GM18907 (cell line): Measurements from ENCODE around the gene TSKU.
"Not testable (repeated sequence)": the region's sequence is repeated elsewhere in the genome, so short reads cannot be mapped to it uniquely, and the experiment has no call there.

Source experiments
- ATAC-seq: cut with Tn5 transposase; IDR thresholded peaks from one replicate; pipeline ENCODE4 v1.9.1; 2021; ENCODE audit warnings: mild to moderate bottlenecking, moderate library complexity; ENCODE audit not compliant: unreplicated experiment

TSKU gene

GRCh38 chr11:76800466-76801200 is 17.5 kb downstream of the TSKU start:
- ATAC-seq = no peak

- no peak for ATAC-seq
These were observed 18.1 kb downstream of the TSKU start for GRCh38 chr11:76801225-76801624.

- no peak for ATAC-seq
These were observed 18.6 kb downstream of the TSKU start for GRCh38 chr11:76801736-76802135.

GRCh38 chr11:76802151-76802550 is 19.0 kb downstream of the TSKU start:
- no peak for ATAC-seq

- ATAC-seq = no peak
These were observed 19.5 kb downstream of the TSKU start for GRCh38 chr11:76802621-76803020.

- ATAC-seq = no peak
These were observed 19.9 kb downstream of the TSKU start for GRCh38 chr11:76803023-76803422.

- ATAC-seq = no peak
These were observed 20.9 kb downstream of the TSKU start for GRCh38 chr11:76803811-76804600.

GRCh38 chr11:76805206-76805913 is 22.2 kb downstream of the TSKU start:
- ATAC-seq = no peak

GRCh38 chr11:76806131-76806530 is 23.0 kb downstream of the TSKU start:
- ATAC-seq = no peak

- ATAC-seq = no peak
These were observed 23.6 kb downstream of the TSKU start for GRCh38 chr11:76806608-76807205.

GRCh38 chr11:76807206-76807875 is 24.2 kb downstream of the TSKU start:
- no peak for ATAC-seq

- ATAC-seq = no peak
These were observed 25.0 kb downstream of the TSKU start for GRCh38 chr11:76808171-76808570.

- ATAC-seq = no peak
These were observed 25.8 kb downstream of the TSKU start for GRCh38 chr11:76808996-76809395.

- no peak for ATAC-seq
These were observed 27.1 kb downstream of the TSKU start for GRCh38 chr11:76810151-76810853.

GRCh38 chr11:76811259-76811658 is 28.1 kb downstream of the TSKU start:
- ATAC-seq = no peak

- no peak for ATAC-seq
These were observed 31.3 kb downstream of the TSKU start for GRCh38 chr11:76814414-76814813.

- not testable (repeated sequence) for ATAC-seq
These were observed 32.5 kb downstream of the TSKU start for GRCh38 chr11:76815678-76816077.

GRCh38 chr11:76820184-76820566 is 37.0 kb downstream of the TSKU start:
- no peak for ATAC-seq

GRCh38 chr11:76821396-76821795 is 38.2 kb downstream of the TSKU start:
- not testable (repeated sequence) for ATAC-seq

- no peak for ATAC-seq
These were observed 39.2 kb downstream of the TSKU start for GRCh38 chr11:76822406-76822805.
